Neural cell (in vitro differentiated cells): ENCODE measurements around the gene PGC.

Experiments
- EZH2 ChIP-seq: fragments of 200-600, 300-800 bp; shearing (Covaris generic), sonication (generic); IDR thresholded peaks from 2 replicates; pipeline ENCODE4 v1.6.1; 2014; ENCODE audit warnings: antibody characterized with exemption, low read length, borderline replicate concordance, mild to moderate bottlenecking; ENCODE audit not compliant: insufficient read depth, poor library complexity, severe bottlenecking
- POLR2AphosphoS5 ChIP-seq: IDR thresholded peaks from 2 replicates; pipeline ENCODE4 v1.6.1; 2012
- RAD21 ChIP-seq: fragments of 450-650 bp; conservative IDR thresholded peaks from 2 replicates; pipeline ENCODE4 v1.6.1; 2014; ENCODE audit warnings: antibody characterized with exemption, mild to moderate bottlenecking, moderate library complexity
- SMC3 ChIP-seq: fragments of 450-650 bp; conservative IDR thresholded peaks from 2 replicates; pipeline ENCODE4 v1.6.1; 2014; ENCODE audit warnings: antibody characterized with exemption, mild to moderate bottlenecking, moderate library complexity; ENCODE audit not compliant: poor library complexity
- TAF1 ChIP-seq: IDR thresholded peaks from 2 replicates; pipeline ENCODE4 v1.6.1; 2012; ENCODE audit warnings: low read depth
- TF ChIP-seq, protein P1 (sequence below): fragments of 450-650 bp; IDR thresholded peaks from 2 replicates; pipeline ENCODE4 v1.5.1; 2014; ENCODE audit warnings: antibody characterized with exemption, mild to moderate bottlenecking, moderate library complexity; ENCODE audit not compliant: poor library complexity, severe bottlenecking

DNA sequence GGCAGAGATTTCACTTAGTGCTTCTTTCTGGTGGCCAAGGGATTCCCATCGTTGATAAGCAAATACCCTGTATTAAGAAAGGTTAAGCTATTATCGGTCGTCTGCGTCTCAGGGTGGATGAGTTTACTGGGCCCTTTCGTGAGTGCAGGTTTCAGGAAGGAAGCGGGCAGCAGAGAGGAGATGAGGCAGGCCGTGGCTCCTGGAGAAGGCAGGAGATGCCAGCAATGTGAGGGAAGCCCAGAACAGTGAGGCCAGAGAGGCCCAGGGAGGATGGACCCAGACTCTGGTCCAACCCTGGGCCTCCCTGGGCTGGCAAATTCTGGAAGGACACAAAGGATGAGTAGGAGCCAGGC, 23.0 kb downstream of the PGC start:
- TF ChIP-seq, protein P1, sequence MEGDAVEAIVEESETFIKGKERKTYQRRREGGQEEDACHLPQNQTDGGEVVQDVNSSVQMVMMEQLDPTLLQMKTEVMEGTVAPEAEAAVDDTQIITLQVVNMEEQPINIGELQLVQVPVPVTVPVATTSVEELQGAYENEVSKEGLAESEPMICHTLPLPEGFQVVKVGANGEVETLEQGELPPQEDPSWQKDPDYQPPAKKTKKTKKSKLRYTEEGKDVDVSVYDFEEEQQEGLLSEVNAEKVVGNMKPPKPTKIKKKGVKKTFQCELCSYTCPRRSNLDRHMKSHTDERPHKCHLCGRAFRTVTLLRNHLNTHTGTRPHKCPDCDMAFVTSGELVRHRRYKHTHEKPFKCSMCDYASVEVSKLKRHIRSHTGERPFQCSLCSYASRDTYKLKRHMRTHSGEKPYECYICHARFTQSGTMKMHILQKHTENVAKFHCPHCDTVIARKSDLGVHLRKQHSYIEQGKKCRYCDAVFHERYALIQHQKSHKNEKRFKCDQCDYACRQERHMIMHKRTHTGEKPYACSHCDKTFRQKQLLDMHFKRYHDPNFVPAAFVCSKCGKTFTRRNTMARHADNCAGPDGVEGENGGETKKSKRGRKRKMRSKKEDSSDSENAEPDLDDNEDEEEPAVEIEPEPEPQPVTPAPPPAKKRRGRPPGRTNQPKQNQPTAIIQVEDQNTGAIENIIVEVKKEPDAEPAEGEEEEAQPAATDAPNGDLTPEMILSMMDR = no peak
- no peak for TF ChIP-seq EZH2
- no peak for TF ChIP-seq POLR2AphosphoS5
- TF ChIP-seq SMC3 = no peak
- no peak for TF ChIP-seq TAF1
- no peak for TF ChIP-seq RAD21
